ENCODE results near the gene SASH1. TPM values are rescaled to one million over a fixed set of nuclear protein-coding genes. Genes with fewer than 3 reads are reported as not detected.
A peak's percentile ranks its signal among the peaks of the same experiment; 100 is the strongest.

Gene SASH1
- total RNA-seq, 1 experiment from 2014 or later: 11.7 TPM

- Histone ChIP-seq H3K4me2 (ENCODE audit: low read length) (no peak overlapping the region), H3K9me2 (ENCODE audit: insufficient read depth) (no peaks in the 10 kb centered on the region), H3K79me2 (ENCODE audit: insufficient read depth, low read length) (no peaks in the 10 kb centered on the region), H3K9ac (ENCODE audit: low read length) (no peak overlapping the region), H3K36me3 (ENCODE audit: control insufficient read depth in 1 of 2, insufficient read depth in 2 of 2, low read length in 2 of 2) (no peaks in the 10 kb centered on the region), H3K27me3 (ENCODE audit: insufficient read depth, low read length) (no peaks in the 10 kb centered on the region), H3K9me3 (ENCODE audit: control insufficient read depth in 1 of 2, insufficient read depth in 1 of 2, low read depth in 1 of 2, low read length in 2 of 2) (no peaks in the 10 kb centered on the region), H4K20me1 (ENCODE audit: insufficient read depth) (no peaks in the 10 kb centered on the region), H3K27ac (ENCODE audit: low read depth, low read length) (no peak overlapping the region), H2AFZ (ENCODE audit: low read depth, low read length, poor library complexity, severe bottlenecking) (no peak overlapping the region), H3K4me3 (replicated peaks in 1 of 2; ENCODE audit: low read depth in 1 of 2, low read length in 2 of 2) (no peak overlapping the region), H3K4me1 (ENCODE audit: control insufficient read depth in 1 of 2, insufficient read depth in 2 of 2, low read length in 2 of 2) (peaks cover 0 to 6% of the 10 kb centered on the region in 2 experiments; a peak in 2 of 4 replicates)
- TF ChIP-seq ELF1 (IDR thresholded peaks at IDR 0.05; ENCODE audit: borderline replicate concordance, low read depth): no peak
- 0 out of 6 replicates have a peak, but pooled peaks of 1 of the 3 experiments have one; percentile 9 for TF ChIP-seq CTCF (IDR thresholded peaks at IDR 0.05 in 2 of 3, conservative IDR thresholded peaks at IDR 0.05 in 1 of 3; ENCODE audit: borderline replicate concordance in 1 of 3, insufficient read depth in 1 of 3, low read depth in 2 of 3, low read length in 2 of 3)
- TF ChIP-seq ZBTB33 (IDR thresholded peaks at IDR 0.05; ENCODE audit: extremely low read depth, insufficient replicate concordance, low read length): no peak
- ChIA-PET RAD21 (ENCODE audit: low non-redundant PET in 1 of 2, low total read pairs in 2 of 2, uncharacterized antibody in 2 of 2, unreplicated experiment in 2 of 2) (no interaction called here), CTCF (no interaction called here), POLR2A (no interaction called here)
- DNase-seq (ENCODE audit: low read depth, low spot score) (no peak), ATAC-seq (no peak)
- intact Hi-C loops (cut with micrococcal nuclease): no loop called here
- BruUV-seq (replicated peaks): no TSS peak
Observed at GRCh38 chr6:148591656-148592055, 249.0 kb downstream of the SASH1 start.
